Thoracic aorta (tissue), 2 donors: ENCODE results near the gene CXCL9. TPM values are rescaled to one million over a fixed set of nuclear protein-coding genes. Genes with fewer than 3 reads are reported as not detected.
"Not testable (repeated sequence)": the region's sequence is repeated elsewhere in the genome, so short reads cannot be mapped to it uniquely, and the experiment has no call there.

Experiments
- ATAC-seq: fragments of 150-250 bp; one replicate; pipeline ENCODE4 v1.8.0; 2017; ENCODE audit warnings: low read depth; ENCODE audit not compliant: insufficient number of reproducible peaks, low FRiP score
- DNase-seq: peaks from one replicate; pipeline ENCODE4 v3.0.0-alpha.2; 2020; ENCODE audit warnings: low spot score
- H3K27ac ChIP-seq, 2 donors: fragments of 200-600 bp; sonication (generic); 1 replicate in 1 of 2; 2 replicates in 1 of 2; pipeline ENCODE4 v1.5.1; 2016; ENCODE audit warnings: mild to moderate bottlenecking in 2 of 2, moderate library complexity in 2 of 2
- H3K27me3 ChIP-seq: fragments of 200-600 bp; sonication (generic); replicated peaks from 2 replicates; pipeline ENCODE4 v1.6.0; 2016; ENCODE audit warnings: mild to moderate bottlenecking; ENCODE audit not compliant: insufficient read depth
- H3K36me3 ChIP-seq: fragments of 200-600 bp; sonication (generic); one replicate; pipeline ENCODE4 v1.5.1; 2016
- H3K4me1 ChIP-seq, 2 donors: fragments of 200-600 bp; sonication (generic); 1 replicate in 1 of 2; 2 replicates in 1 of 2; pipeline versions ENCODE4 v1.5.1 to v1.6.0; 2016; ENCODE audit warnings: low read depth in 2 of 2, mild to moderate bottlenecking in 1 of 2; ENCODE audit not compliant: control insufficient read depth in 1 of 2
- H3K4me3 ChIP-seq: fragments of 200-600 bp; sonication (generic); 2 replicates; pipeline ENCODE4 v1.5.1; 2016; ENCODE audit warnings: mild to moderate bottlenecking
- H3K9me3 ChIP-seq: fragments of 200-600 bp; sonication (generic); 2 replicates; pipeline ENCODE4 v1.5.1; 2016
- CTCF ChIP-seq: fragments of 200-600 bp; sonication (generic); IDR thresholded peaks from one replicate; pipeline ENCODE4 v1.5.1; 2019; ENCODE audit warnings: antibody characterized with exemption
- total RNA-seq, 2 donors: library from RNA; depleted of rRNA; stranded (reverse); fragments of >200 nt; gene quantifications; one replicate each; pipeline versions ENCODE4 v1.1.0 to v1.2.3, GENCODE V29; 2016

Gene CXCL9
- total RNA-seq, 2 donors from 2014 or later, result 0.63 to 1.2 TPM

GRCh38 chr4:76002176-76002575 is 5.1 kb downstream of the CXCL9 start:
- DNase-seq (no peak), ATAC-seq (no peak)
- H3K27ac ChIP-seq, result no peak overlapping the region
- H3K36me3 ChIP-seq, result no peaks in the 10 kb centered on the region
- no peak for TF ChIP-seq CTCF
- H3K9me3 ChIP-seq, result no peaks in the 10 kb centered on the region
- H3K4me1 ChIP-seq, result no peaks in the 10 kb centered on the region
- H3K27me3 ChIP-seq, result no peaks in the 10 kb centered on the region
- H3K4me3 ChIP-seq, result no peak overlapping the region

- Histone ChIP-seq H3K9me3 (no peaks in the 10 kb centered on the region), H3K4me1 (no peaks in the 10 kb centered on the region), H3K27me3 (no peaks in the 10 kb centered on the region), H3K36me3 (no peaks in the 10 kb centered on the region), H3K4me3 (no peak overlapping the region), H3K27ac (no peak overlapping the region)
- TF ChIP-seq CTCF, result no peak
- ATAC-seq, result no peak
- DNase-seq, result no peak
These were observed 5.6 kb downstream of the CXCL9 start for GRCh38 chr4:76001700-76002099.

GRCh38 chr4:76000279-76000678 is 7.0 kb downstream of the CXCL9 start:
- ATAC-seq (no peak), DNase-seq (no peak)
- Histone ChIP-seq H3K36me3 (no peaks in the 10 kb centered on the region), H3K4me3 (no peak overlapping the region), H3K4me1 (no peaks in the 10 kb centered on the region), H3K27ac (no peak overlapping the region), H3K27me3 (no peaks in the 10 kb centered on the region), H3K9me3 (no peaks in the 10 kb centered on the region)
- TF ChIP-seq CTCF, result no peak

GRCh38 chr4:75998525-75999147 is 8.7 kb downstream of the CXCL9 start:
- not testable (repeated sequence) for DNase-seq, H3K36me3 ChIP-seq, H3K4me3 ChIP-seq, H3K27ac ChIP-seq, H3K4me1 ChIP-seq, H3K9me3 ChIP-seq, H3K27me3 ChIP-seq, ATAC-seq

- no peak for TF ChIP-seq CTCF
- H3K9me3 ChIP-seq, result no peaks in the 10 kb centered on the region
- DNase-seq (no peak), ATAC-seq (no peak)
- no peaks in the 10 kb centered on the region for H3K4me1 ChIP-seq
- no peaks in the 10 kb centered on the region for H3K27me3 ChIP-seq
- H3K36me3 ChIP-seq, result no peaks in the 10 kb centered on the region
- no peak overlapping the region for H3K4me3 ChIP-seq
- H3K27ac ChIP-seq, result no peak overlapping the region
These were observed 9.4 kb downstream of the CXCL9 start for GRCh38 chr4:75997946-75998345.

GRCh38 chr4:75997081-75997480 is 10.2 kb downstream of the CXCL9 start:
- no peaks in the 10 kb centered on the region for H3K4me1 ChIP-seq
- ATAC-seq (no peak), DNase-seq (no peak)
- no peaks in the 10 kb centered on the region for H3K27me3 ChIP-seq
- no peak for TF ChIP-seq CTCF
- H3K9me3 ChIP-seq, result no peaks in the 10 kb centered on the region
- no peak overlapping the region for H3K27ac ChIP-seq
- H3K36me3 ChIP-seq, result no peaks in the 10 kb centered on the region
- H3K4me3 ChIP-seq, result no peak overlapping the region
